IMR-90 (cell line): ENCODE results near the gene ADGB.

Source experiments
- CTCF ChIP-seq: conservative IDR thresholded peaks from 2 replicates; pipeline ENCODE4 v1.5.1; 2012; ENCODE audit warnings: mild to moderate bottlenecking, low read depth, low read length, improper control_type of control experiment
- MXI1 ChIP-seq: IDR thresholded peaks from 2 replicates; pipeline ENCODE4 v1.6.1; 2012; ENCODE audit warnings: low read depth, mild to moderate bottlenecking, low read length, moderate library complexity, borderline replicate concordance
- POLR2A ChIP-seq: IDR thresholded peaks from 2 replicates; pipeline ENCODE4 v1.6.1; 2012; ENCODE audit warnings: mild to moderate bottlenecking, low read depth, low read length
- RAD21 ChIP-seq: IDR thresholded peaks from 2 replicates; pipeline ENCODE4 v1.6.1; 2012; ENCODE audit warnings: low read length, improper control_type of control experiment

- TF ChIP-seq CTCF (no peak), POLR2A (no peak), MXI1 (no peak), RAD21 (no peak)
Measured at GRCh38 chr6:146673069-146673468, 74.3 kb downstream of the ADGB start.
